Liver (tissue), 9 donors: ENCODE measurements around the gene PSORS1C1. TPM values are rescaled to one million over a fixed set of nuclear protein-coding genes. Genes with fewer than 3 reads are reported as not detected.

Source experiments
- DNase-seq: peaks from one replicate; pipeline ENCODE4 v3.0.0-alpha.2; 2017; ENCODE audit warnings: low spot score
- H3K27ac ChIP-seq, 2 donors: one replicate each; pipeline ENCODE4 v1.7.0; 2013; ENCODE audit warnings: inconsistent platforms in 2 of 2, low read length in 2 of 2, control low read depth in 1 of 2, low read depth in 1 of 2, mild to moderate bottlenecking in 1 of 2
- H3K27me3 ChIP-seq, 4 donors: one replicate each; pipeline versions ENCODE4 v1.6.1 to v1.7.0; 2013; ENCODE audit warnings: low read length in 3 of 4, inconsistent platforms in 1 of 4, mild to moderate bottlenecking in 1 of 4, moderate library complexity in 1 of 4; ENCODE audit not compliant: control insufficient read depth in 4 of 4, insufficient read depth in 4 of 4
- H3K36me3 ChIP-seq, 4 donors: one replicate each; pipeline versions ENCODE4 v1.6.1 to v1.7.0; 2013; ENCODE audit warnings: low read length in 3 of 4, mild to moderate bottlenecking in 3 of 4, low read depth in 1 of 4, moderate library complexity in 1 of 4; ENCODE audit not compliant: control insufficient read depth in 4 of 4, insufficient read depth in 3 of 4
- H3K4me1 ChIP-seq, 4 donors: one replicate each; pipeline versions ENCODE4 v1.6.1 to v1.7.0; 2013; ENCODE audit warnings: low read length in 3 of 4, mild to moderate bottlenecking in 3 of 4, moderate library complexity in 1 of 4; ENCODE audit not compliant: control insufficient read depth in 4 of 4, insufficient read depth in 4 of 4
- H3K4me3 ChIP-seq, 3 donors: one replicate each; pipeline versions ENCODE4 v1.6.1 to v1.7.0; 2013; ENCODE audit warnings: low read length in 3 of 3, control low read depth in 1 of 3, low read depth in 1 of 3, mild to moderate bottlenecking in 1 of 3
- H3K9ac ChIP-seq, 2 donors: one replicate each; pipeline ENCODE4 v1.7.0; 2013; ENCODE audit warnings: low read length in 2 of 2, mild to moderate bottlenecking in 2 of 2, moderate library complexity in 2 of 2, control low read depth in 1 of 2, low read depth in 1 of 2
- H3K9me3 ChIP-seq, 4 donors: one replicate each; pipeline versions ENCODE4 v1.6.1 to v1.7.0; 2013; ENCODE audit warnings: low read length in 3 of 4; ENCODE audit not compliant: control insufficient read depth in 4 of 4
- EGR1 ChIP-seq, 2 donors: IDR thresholded peaks; 2 replicates each; pipeline ENCODE4 v1.6.1; 2016 to 2018; ENCODE audit warnings: antibody characterized with exemption in 2 of 2, low read depth in 2 of 2
- FOXA1 ChIP-seq: IDR thresholded peaks from 2 replicates; pipeline ENCODE4 v1.6.1; 2016; ENCODE audit warnings: antibody characterized with exemption
- FOXA2 ChIP-seq: IDR thresholded peaks from 2 replicates; pipeline ENCODE4 v1.6.1; 2016; ENCODE audit warnings: antibody characterized with exemption
- GABPA ChIP-seq, 2 donors: IDR thresholded peaks in 1 of 2; conservative IDR thresholded peaks in 1 of 2; 2 replicates each; pipeline ENCODE4 v1.6.1; 2016; ENCODE audit warnings: antibody characterized with exemption in 2 of 2, mild to moderate bottlenecking in 1 of 2, moderate library complexity in 1 of 2
- HNF4A ChIP-seq, 2 donors: conservative IDR thresholded peaks; 2 replicates each; pipeline ENCODE4 v1.6.1; 2016; ENCODE audit warnings: antibody characterized with exemption in 2 of 2, mild to moderate bottlenecking in 2 of 2
- HNF4G ChIP-seq: IDR thresholded peaks from 2 replicates; pipeline ENCODE4 v1.6.1; 2016; ENCODE audit warnings: antibody characterized with exemption
- JUND ChIP-seq, 2 donors: IDR thresholded peaks; 2 replicates each; pipeline ENCODE4 v1.6.1; 2016; ENCODE audit warnings: antibody characterized with exemption in 2 of 2
- NR2F2 ChIP-seq: IDR thresholded peaks from 2 replicates; pipeline ENCODE4 v1.6.1; 2016; ENCODE audit warnings: antibody characterized with exemption
- RAD21 ChIP-seq, 2 donors: IDR thresholded peaks; 2 replicates each; pipeline ENCODE4 v1.6.1; 2016; ENCODE audit warnings: antibody characterized with exemption in 2 of 2, mild to moderate bottlenecking in 2 of 2
- RXRA ChIP-seq, 2 donors: IDR thresholded peaks; 2 replicates each; pipeline ENCODE4 v1.6.1; 2017 to 2018; ENCODE audit warnings: antibody characterized with exemption in 2 of 2, mild to moderate bottlenecking in 1 of 2
- SP1 ChIP-seq: IDR thresholded peaks from 2 replicates; pipeline ENCODE4 v1.6.1; 2018; ENCODE audit warnings: antibody characterized with exemption, mild to moderate bottlenecking
- TAF1 ChIP-seq: conservative IDR thresholded peaks from 2 replicates; pipeline ENCODE4 v1.6.1; 2016; ENCODE audit warnings: antibody characterized with exemption, mild to moderate bottlenecking
- YY1 ChIP-seq: IDR thresholded peaks from 2 replicates; pipeline ENCODE4 v1.6.1; 2016; ENCODE audit warnings: antibody characterized with exemption, mild to moderate bottlenecking
- ZBTB33 ChIP-seq: IDR thresholded peaks from 2 replicates; pipeline ENCODE4 v1.6.1; 2016; ENCODE audit warnings: antibody characterized with exemption
- WGBS: extraction: QIAGEN DNeasy Blood & Tissue Kit; methylation state at CpG from one replicate; pipeline ENCODE4 v1.1.7; 2013; 5-methylcytosine and 5-hydroxymethylcytosine counted together
- polyA plus RNA-seq, 2 donors: library from polyadenylated mRNA; stranded (reverse) in 1 of 2; unstranded in 1 of 2; fragments of 200-250 nt in 1 of 2; fragments of >200 nt in 1 of 2; fragmentation: Nextera tagmentation in 1 of 2; extraction: Ambion mirVana in 1 of 2; gene quantifications; one replicate each; pipeline versions ENCODE4 v1.2.1 to v1.2.3, GENCODE V29; 2013 to 2015
- total RNA-seq, 2 donors: library from RNA; depleted of rRNA; stranded (reverse); fragments of >200 nt; gene quantifications; one replicate each; pipeline ENCODE4 v1.2.3, GENCODE V29; 2014
- TF ChIP-seq, protein P1 (sequence below): fragments of 150-350 bp; IDR thresholded peaks from 2 replicates; pipeline ENCODE4 v1.5.1; 2017; ENCODE audit warnings: improper control_type of control experiment, low read depth, low read length; ENCODE audit not compliant: missing input control
- TF ChIP-seq, protein P2 (sequence below): IDR thresholded peaks from 2 replicates; pipeline ENCODE4 v1.6.1; 2016; ENCODE audit warnings: antibody characterized with exemption
- TF ChIP-seq, protein P3 (sequence below): IDR thresholded peaks from 2 replicates; pipeline ENCODE4 v1.6.1; 2016; ENCODE audit warnings: antibody characterized with exemption
- TF ChIP-seq, protein P4 (sequence below): IDR thresholded peaks from 2 replicates; pipeline ENCODE4 v1.6.1; 2016; ENCODE audit warnings: antibody characterized with exemption, mild to moderate bottlenecking
- donor health status: healthy.
- donor health status: healthy.
- donor health status: healthy.
- donor health status: healthy.
- donor health status: healthy.

Gene PSORS1C1
- total and polyA plus RNA-seq, 4 donors, result under 0.01 to 0.08 TPM; not detected in 2

DNA sequence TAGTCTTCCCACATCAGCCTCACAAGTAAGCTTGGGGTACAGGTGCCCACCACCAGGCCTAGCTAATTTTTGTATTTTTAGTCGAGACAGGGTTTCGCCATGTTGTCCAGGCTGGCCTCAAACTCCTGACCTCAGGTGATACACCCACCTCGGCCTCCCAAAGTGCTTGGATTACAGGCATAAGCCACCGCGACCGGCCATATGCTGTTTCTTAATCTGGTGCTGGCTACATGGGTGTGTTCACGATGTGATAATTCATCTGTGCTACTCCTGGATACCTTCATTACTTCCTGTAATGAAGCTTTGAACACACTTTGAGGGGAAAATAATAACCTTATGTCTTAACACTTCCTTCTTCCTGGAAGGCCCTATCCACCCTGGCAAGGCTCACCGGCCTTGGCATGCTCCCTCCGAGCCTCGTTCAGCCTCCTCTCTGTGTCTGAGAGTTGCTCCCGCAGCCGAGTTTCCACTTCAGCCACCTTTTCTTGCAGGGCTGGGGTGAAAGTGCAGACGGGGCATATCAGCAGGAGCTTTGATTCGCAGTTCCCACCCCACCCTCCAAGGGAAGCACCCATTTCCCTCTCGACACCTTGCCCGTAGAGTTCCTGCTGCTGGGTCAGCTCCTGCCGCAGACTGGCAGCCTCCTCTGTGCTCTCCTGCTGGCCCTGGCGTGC, 29.8 kb downstream of the PSORS1C1 start (continued):
- TF ChIP-seq, protein P1, sequence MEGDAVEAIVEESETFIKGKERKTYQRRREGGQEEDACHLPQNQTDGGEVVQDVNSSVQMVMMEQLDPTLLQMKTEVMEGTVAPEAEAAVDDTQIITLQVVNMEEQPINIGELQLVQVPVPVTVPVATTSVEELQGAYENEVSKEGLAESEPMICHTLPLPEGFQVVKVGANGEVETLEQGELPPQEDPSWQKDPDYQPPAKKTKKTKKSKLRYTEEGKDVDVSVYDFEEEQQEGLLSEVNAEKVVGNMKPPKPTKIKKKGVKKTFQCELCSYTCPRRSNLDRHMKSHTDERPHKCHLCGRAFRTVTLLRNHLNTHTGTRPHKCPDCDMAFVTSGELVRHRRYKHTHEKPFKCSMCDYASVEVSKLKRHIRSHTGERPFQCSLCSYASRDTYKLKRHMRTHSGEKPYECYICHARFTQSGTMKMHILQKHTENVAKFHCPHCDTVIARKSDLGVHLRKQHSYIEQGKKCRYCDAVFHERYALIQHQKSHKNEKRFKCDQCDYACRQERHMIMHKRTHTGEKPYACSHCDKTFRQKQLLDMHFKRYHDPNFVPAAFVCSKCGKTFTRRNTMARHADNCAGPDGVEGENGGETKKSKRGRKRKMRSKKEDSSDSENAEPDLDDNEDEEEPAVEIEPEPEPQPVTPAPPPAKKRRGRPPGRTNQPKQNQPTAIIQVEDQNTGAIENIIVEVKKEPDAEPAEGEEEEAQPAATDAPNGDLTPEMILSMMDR, result no peak
- no peak for TF ChIP-seq NR2F2
- TF ChIP-seq FOXA2, result no peak

DNA sequence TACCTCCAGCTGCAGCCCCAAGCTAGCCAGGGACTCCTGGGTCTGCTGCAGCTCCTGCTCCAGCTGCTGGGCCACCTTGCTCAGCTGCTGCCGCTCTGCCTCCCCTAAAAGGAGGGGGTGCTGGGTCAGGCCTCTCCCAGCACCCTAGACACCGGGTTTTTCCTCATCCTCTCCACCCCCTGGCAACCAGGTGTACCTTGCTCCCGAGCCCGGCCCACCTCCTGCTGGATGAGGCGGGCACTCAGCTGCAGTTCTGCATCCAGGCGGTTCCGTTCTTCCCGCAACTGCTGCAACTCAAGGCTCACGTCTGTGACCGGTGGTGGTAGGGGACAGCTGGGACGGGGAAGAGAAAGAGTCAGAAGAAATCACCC, 30.4 kb downstream of the PSORS1C1 start:
- TF ChIP-seq, protein P2, sequence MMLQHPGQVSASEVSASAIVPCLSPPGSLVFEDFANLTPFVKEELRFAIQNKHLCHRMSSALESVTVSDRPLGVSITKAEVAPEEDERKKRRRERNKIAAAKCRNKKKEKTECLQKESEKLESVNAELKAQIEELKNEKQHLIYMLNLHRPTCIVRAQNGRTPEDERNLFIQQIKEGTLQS, result no peak
- TF ChIP-seq, protein P3, sequence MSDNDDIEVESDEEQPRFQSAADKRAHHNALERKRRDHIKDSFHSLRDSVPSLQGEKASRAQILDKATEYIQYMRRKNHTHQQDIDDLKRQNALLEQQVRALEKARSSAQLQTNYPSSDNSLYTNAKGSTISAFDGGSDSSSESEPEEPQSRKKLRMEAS, result no peak
- TF ChIP-seq HNF4A (conservative IDR thresholded peaks at IDR 0.05) (no peak), ZBTB33 (no peak), GABPA (IDR thresholded peaks at IDR 0.05 in 1 of 2, conservative IDR thresholded peaks at IDR 0.05 in 1 of 2) (no peak), EGR1 (IDR thresholded peaks at IDR 0.05; ENCODE audit: low read depth in 2 of 2) (no peak), RAD21 (IDR thresholded peaks at IDR 0.05) (no peak), SP1 (no peak), TAF1 (no peak), HNF4G (no peak), FOXA1 (no peak), JUND (IDR thresholded peaks at IDR 0.05) (no peak), RXRA (IDR thresholded peaks at IDR 0.05) (no peak), FOXA2 (no peak), NR2F2 (no peak), YY1 (no peak)
- TF ChIP-seq, protein P1, result no peak
- TF ChIP-seq, protein P4, sequence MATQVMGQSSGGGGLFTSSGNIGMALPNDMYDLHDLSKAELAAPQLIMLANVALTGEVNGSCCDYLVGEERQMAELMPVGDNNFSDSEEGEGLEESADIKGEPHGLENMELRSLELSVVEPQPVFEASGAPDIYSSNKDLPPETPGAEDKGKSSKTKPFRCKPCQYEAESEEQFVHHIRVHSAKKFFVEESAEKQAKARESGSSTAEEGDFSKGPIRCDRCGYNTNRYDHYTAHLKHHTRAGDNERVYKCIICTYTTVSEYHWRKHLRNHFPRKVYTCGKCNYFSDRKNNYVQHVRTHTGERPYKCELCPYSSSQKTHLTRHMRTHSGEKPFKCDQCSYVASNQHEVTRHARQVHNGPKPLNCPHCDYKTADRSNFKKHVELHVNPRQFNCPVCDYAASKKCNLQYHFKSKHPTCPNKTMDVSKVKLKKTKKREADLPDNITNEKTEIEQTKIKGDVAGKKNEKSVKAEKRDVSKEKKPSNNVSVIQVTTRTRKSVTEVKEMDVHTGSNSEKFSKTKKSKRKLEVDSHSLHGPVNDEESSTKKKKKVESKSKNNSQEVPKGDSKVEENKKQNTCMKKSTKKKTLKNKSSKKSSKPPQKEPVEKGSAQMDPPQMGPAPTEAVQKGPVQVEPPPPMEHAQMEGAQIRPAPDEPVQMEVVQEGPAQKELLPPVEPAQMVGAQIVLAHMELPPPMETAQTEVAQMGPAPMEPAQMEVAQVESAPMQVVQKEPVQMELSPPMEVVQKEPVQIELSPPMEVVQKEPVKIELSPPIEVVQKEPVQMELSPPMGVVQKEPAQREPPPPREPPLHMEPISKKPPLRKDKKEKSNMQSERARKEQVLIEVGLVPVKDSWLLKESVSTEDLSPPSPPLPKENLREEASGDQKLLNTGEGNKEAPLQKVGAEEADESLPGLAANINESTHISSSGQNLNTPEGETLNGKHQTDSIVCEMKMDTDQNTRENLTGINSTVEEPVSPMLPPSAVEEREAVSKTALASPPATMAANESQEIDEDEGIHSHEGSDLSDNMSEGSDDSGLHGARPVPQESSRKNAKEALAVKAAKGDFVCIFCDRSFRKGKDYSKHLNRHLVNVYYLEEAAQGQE, result no peak
- H3K27ac ChIP-seq, result no peak overlapping the region
- no peaks in the 10 kb centered on the region for H3K9me3 ChIP-seq
- 81% methylated on average over 11 of the region's 11 CpGs for WGBS
- H3K9ac ChIP-seq, result no peak overlapping the region
- DNase-seq, result no peak
- H3K27me3 ChIP-seq, result no peaks in the 10 kb centered on the region
- H3K4me1 ChIP-seq, result peaks cover 0 to 2% (median 1%) of the 10 kb centered on the region in 4 donors
- H3K4me3 ChIP-seq, result no peak overlapping the region
- H3K36me3 ChIP-seq, result peaks cover 0 to 8% (median 5%) of the 10 kb centered on the region in 4 donors
